Renal cortex interstitium (tissue), 11 donors: ENCODE results near the gene TSC1. TPM values are rescaled to one million over a fixed set of nuclear protein-coding genes. Genes with fewer than 3 reads are reported as not detected.
A peak's percentile ranks its signal among the peaks of the same experiment; 100 is the strongest.

Source experiments
- DNase-seq, 11 donors: peaks; one replicate each; pipeline ENCODE4 v3.0.0-alpha.2; 2013; ENCODE audit warnings: low read depth in 9 of 11, low spot score in 4 of 11; ENCODE audit errors: extremely low read depth in 1 of 11
- polyA plus RNA-seq, 3 donors: library from polyadenylated mRNA; unstranded; fragments of 120-200 nt; gene quantifications; one replicate each; pipeline ENCODE4 v1.2.1, GENCODE V29; 2013; ENCODE audit not compliant: insufficient read length in 3 of 3

TSC1 gene
- polyA plus RNA-seq, 3 donors: 41.7 to 65.4 (median 45.4) TPM

- DNase-seq: no peak
Observed at GRCh38 chr9:132879457-132880323, 64.7 kb downstream of the TSC1 start.

GRCh38 chr9:132878695-132879456 lies 65.5 kb downstream of the TSC1 start, which contains the start of gene SPACA9:
SPACA9 (plus strand) TSS chr9:132878898; CDS start chr9:132883948, 5,050 bp downstream.
- peak; percentile 24 to 69 (median 51) for DNase-seq

GRCh38 chr9:132877824-132878694 lies 66.4 kb downstream of the TSC1 start, which contains the start of gene AK8:
AK8 (minus strand) TSS chr9:132878284; CDS start chr9:132878255, 29 bp downstream.
- DNase-seq: peak; percentile 42 to 81 (median 68)

- no peak for DNase-seq
Observed at GRCh38 chr9:132877458-132877823, 67.0 kb downstream of the TSC1 start.

GRCh38 chr9:132876849-132877248 lies 67.6 kb downstream of the TSC1 start:
- no peak for DNase-seq

- no peak for DNase-seq
Observed at GRCh38 chr9:132875159-132875558, 69.3 kb downstream of the TSC1 start.

- no peak for DNase-seq
Observed at GRCh38 chr9:132873403-132873802, 71.0 kb downstream of the TSC1 start.

- DNase-seq: no peak
Observed at GRCh38 chr9:132869266-132869665, 75.2 kb downstream of the TSC1 start.

- DNase-seq: no peak
Observed at GRCh38 chr9:132866898-132867297, 77.5 kb downstream of the TSC1 start.

GRCh38 chr9:132864691-132865090 lies 79.7 kb downstream of the TSC1 start:
- DNase-seq: no peak

- DNase-seq: no peak
Observed at GRCh38 chr9:132864277-132864676, 80.1 kb downstream of the TSC1 start.

- DNase-seq: no peak
Observed at GRCh38 chr9:132863096-132863495, 81.3 kb downstream of the TSC1 start.

GRCh38 chr9:132862533-132862932 lies 81.9 kb downstream of the TSC1 start:
- DNase-seq: no peak

GRCh38 chr9:132861666-132862065 lies 82.8 kb downstream of the TSC1 start:
- DNase-seq: no peak

GRCh38 chr9:132858751-132859150 lies 85.7 kb downstream of the TSC1 start:
- no peak for DNase-seq

- DNase-seq: no peak
Observed at GRCh38 chr9:132857616-132858342, 86.6 kb downstream of the TSC1 start.

- DNase-seq: no peak
Observed at GRCh38 chr9:132857031-132857430, 87.4 kb downstream of the TSC1 start.

- no peak for DNase-seq
Observed at GRCh38 chr9:132855904-132856303, 88.5 kb downstream of the TSC1 start.

- no peak for DNase-seq
Observed at GRCh38 chr9:132854832-132855231, 89.6 kb downstream of the TSC1 start.
